Gastroesophageal sphincter (tissue), 3 donors: ENCODE results near the gene PFKFB4.

Experiments
- EP300 ChIP-seq: sonication (generic); formaldehyde crosslinking; IDR thresholded peaks from one replicate; pipeline ENCODE4 v1.6.1; 2017; ENCODE audit warnings: antibody characterized with exemption, mild to moderate bottlenecking
- POLR2A ChIP-seq, 2 donors: fragments of 450-650 bp; IDR thresholded peaks; one replicate each; pipeline ENCODE4 v1.6.1; 2017; ENCODE audit warnings: antibody characterized with exemption in 2 of 2, mild to moderate bottlenecking in 2 of 2, moderate library complexity in 1 of 2
- POLR2AphosphoS5 ChIP-seq: sonication (generic); formaldehyde crosslinking; IDR thresholded peaks from one replicate; pipeline ENCODE4 v1.6.1; 2017; ENCODE audit warnings: antibody characterized with exemption
- TF ChIP-seq, protein P1 (sequence below), 4 experiments: fragments of 200-600 bp in 2 of 4; fragments of 450-650 bp in 2 of 4; sonication (generic) in 1 of 4; IDR thresholded peaks; one replicate each; pipeline ENCODE4 v1.5.1; 2017 to 2019; ENCODE audit warnings: antibody characterized with exemption in 4 of 4, mild to moderate bottlenecking in 2 of 4, moderate library complexity in 2 of 4

DNA sequence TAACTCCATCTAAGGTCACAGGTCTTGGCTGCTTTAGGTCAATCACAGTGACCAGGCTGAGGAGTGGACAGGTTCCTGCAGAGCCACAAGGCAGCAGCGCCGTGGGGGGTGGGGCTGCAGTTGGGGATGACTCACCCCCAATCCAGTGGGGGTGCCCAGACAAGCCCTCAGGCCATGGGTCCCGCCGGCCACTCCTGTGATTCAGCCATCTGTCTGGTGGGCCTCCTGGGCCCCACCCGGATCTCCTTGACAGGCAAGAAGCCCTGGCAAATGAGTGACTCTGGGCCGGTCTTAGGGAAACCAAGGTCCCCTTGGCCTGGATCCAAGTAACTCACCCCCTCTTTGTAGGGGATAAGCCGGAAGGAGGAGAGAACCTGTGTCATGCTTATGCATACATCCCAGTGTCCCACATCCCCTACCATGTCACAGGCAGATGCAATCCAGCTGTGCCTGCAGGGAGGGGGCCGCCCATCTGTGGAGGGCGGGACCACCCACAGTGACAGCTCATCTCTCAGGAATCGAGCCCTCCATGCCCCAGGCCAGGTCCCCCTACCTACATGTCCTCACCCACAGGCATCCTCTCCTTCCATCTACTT lies 39.0 kb upstream of the PFKFB4 start:
- TF ChIP-seq, protein P1, sequence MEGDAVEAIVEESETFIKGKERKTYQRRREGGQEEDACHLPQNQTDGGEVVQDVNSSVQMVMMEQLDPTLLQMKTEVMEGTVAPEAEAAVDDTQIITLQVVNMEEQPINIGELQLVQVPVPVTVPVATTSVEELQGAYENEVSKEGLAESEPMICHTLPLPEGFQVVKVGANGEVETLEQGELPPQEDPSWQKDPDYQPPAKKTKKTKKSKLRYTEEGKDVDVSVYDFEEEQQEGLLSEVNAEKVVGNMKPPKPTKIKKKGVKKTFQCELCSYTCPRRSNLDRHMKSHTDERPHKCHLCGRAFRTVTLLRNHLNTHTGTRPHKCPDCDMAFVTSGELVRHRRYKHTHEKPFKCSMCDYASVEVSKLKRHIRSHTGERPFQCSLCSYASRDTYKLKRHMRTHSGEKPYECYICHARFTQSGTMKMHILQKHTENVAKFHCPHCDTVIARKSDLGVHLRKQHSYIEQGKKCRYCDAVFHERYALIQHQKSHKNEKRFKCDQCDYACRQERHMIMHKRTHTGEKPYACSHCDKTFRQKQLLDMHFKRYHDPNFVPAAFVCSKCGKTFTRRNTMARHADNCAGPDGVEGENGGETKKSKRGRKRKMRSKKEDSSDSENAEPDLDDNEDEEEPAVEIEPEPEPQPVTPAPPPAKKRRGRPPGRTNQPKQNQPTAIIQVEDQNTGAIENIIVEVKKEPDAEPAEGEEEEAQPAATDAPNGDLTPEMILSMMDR (IDR thresholded peaks at IDR 0.05) = no peak
- TF ChIP-seq POLR2A (IDR thresholded peaks at IDR 0.05) (no peak), EP300 (no peak), POLR2AphosphoS5 (no peak)
